Erythroblast (primary cell): ENCODE results near the gene TPRA1.

Experiments
- GATA1 ChIP-seq: IDR thresholded peaks from 2 replicates; pipeline ENCODE4 v1.6.1; 2011; ENCODE audit warnings: low read depth, mild to moderate bottlenecking, control low read depth, low read length, moderate library complexity
- POLR2A ChIP-seq: IDR thresholded peaks from 2 replicates; pipeline ENCODE4 v1.6.1; 2011; ENCODE audit warnings: mild to moderate bottlenecking, low read length

DNA sequence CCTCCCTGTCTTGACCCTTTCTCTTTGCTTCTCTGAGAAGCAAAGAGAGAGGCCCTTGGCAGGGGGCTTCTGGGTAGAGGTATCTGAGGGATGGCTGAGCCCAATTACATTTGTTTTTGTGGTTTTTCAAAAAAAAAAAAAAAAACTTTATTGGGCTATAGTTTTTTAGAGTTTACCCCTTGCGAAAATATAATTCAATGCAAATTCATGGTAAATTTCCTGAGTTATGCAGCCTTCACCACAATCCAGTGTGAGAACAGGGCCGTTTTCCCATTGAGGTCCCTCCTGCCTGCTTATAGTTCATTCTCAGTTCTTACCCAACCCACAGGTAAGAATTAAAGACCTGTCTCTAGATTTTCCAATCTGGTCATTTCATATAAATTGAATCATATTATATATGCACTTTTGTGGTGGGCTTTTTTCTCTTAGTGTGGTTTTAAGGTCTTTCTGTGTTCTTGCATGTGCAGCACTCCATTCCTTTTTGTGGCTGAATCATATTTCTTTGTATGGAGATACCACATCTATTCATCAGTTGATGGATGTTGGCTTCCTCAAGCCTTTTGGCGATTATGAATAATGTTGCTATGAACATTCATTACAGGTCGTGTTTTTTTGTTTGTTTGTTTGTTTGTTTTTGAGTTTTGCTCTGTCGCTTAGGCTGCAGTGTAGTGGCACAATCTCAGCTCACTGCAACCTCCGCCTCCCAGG, 10.4 kb upstream of the TPRA1 start:
- TF ChIP-seq POLR2A (no peak), GATA1 (no peak)
